PC-3 (cell line): Measurements from ENCODE around the gene CELF5.

Source experiments
- CTCF ChIP-seq: fragments of 300-600 bp; sonication (generic); conservative IDR thresholded peaks from 2 replicates; pipeline ENCODE4 v1.5.1; 2017; ENCODE audit warnings: antibody characterized with exemption, low read depth, mild to moderate bottlenecking, low read length
- EZH2phosphoT487 ChIP-seq: fragments of 300-600 bp; sonication (generic); IDR thresholded peaks from 2 replicates; pipeline ENCODE4 v1.6.1; 2018; ENCODE audit warnings: mild to moderate bottlenecking, antibody characterized with exemption, low read length, borderline replicate concordance

GRCh38 chr19:3236272-3236671, 11.8 kb downstream of the CELF5 start:
- TF ChIP-seq EZH2phosphoT487 (no peak), CTCF (no peak)
